BJ (cell line): ENCODE measurements around the gene SMARCAL1. TPM values are rescaled to one million over a fixed set of nuclear protein-coding genes. Genes with fewer than 3 reads are reported as not detected.

Experiments used
- CTCF ChIA-PET: fragments of 350-600 bp; formaldehyde crosslinking; extraction: SDS; loops from one replicate; lab custom pipeline; 2021; ENCODE audit warnings: antibody characterized with exemption, inconsistent platforms; lab: Yijun Ruan, JAX
- POLR2A ChIA-PET: fragments of 300-600 bp; sonication (Branson Sonifier 250); formaldehyde crosslinking; extraction: SDS; loops from one replicate; lab custom pipeline; 2021; ENCODE audit warnings: antibody characterized with exemption; lab: Charles Lee
- DNase-seq: peaks from one replicate; pipeline ENCODE4 v3.0.0-alpha.2; 2011; ENCODE audit warnings: low read depth
- H3K27me3 ChIP-seq: 2 replicates; pipeline ENCODE4 v1.6.0; 2011; ENCODE audit warnings: low read length; ENCODE audit not compliant: control insufficient read depth, insufficient read depth
- H3K36me3 ChIP-seq: 2 replicates; pipeline ENCODE4 v1.5.1; 2011; ENCODE audit warnings: low read length; ENCODE audit not compliant: control insufficient read depth, insufficient read depth
- H3K4me3 ChIP-seq: 2 replicates; pipeline ENCODE4 v1.5.1; 2011; ENCODE audit warnings: low read depth, mild to moderate bottlenecking, control low read depth, low read length
- CTCF ChIP-seq: IDR thresholded peaks from 2 replicates; pipeline ENCODE4 v1.5.1; 2011; ENCODE audit warnings: low read depth, mild to moderate bottlenecking, control low read depth, inconsistent platforms, low read length, moderate library complexity; ENCODE audit not compliant: insufficient read depth
- polyA plus RNA-seq: library from polyadenylated mRNA; depleted of rRNA; stranded (reverse); fragments of >200 nt; gene quantifications from 2 replicates; pipeline ENCODE4 v1.2.3, GENCODE V29; 2011

The SMARCAL1 gene
- polyA plus RNA-seq, 1 experiment = 41.2 TPM

- DNase-seq = no peak
- POLR2A ChIA-PET = no interaction called here
- CTCF ChIA-PET = interaction anchor here (4.7 kb wide), 1 partner anchor 12 kb away, joined by 23 read pairs; no protein-coding TSS in a partner anchor
- no peak for TF ChIP-seq CTCF
- H3K36me3 ChIP-seq = no peaks in the 10 kb centered on the region
- H3K27me3 ChIP-seq = no peaks in the 10 kb centered on the region
- no peak overlapping the region for H3K4me3 ChIP-seq
Observed at GRCh38 chr2:216392018-216392562, 20.2 kb upstream of the SMARCAL1 start.

DNA sequence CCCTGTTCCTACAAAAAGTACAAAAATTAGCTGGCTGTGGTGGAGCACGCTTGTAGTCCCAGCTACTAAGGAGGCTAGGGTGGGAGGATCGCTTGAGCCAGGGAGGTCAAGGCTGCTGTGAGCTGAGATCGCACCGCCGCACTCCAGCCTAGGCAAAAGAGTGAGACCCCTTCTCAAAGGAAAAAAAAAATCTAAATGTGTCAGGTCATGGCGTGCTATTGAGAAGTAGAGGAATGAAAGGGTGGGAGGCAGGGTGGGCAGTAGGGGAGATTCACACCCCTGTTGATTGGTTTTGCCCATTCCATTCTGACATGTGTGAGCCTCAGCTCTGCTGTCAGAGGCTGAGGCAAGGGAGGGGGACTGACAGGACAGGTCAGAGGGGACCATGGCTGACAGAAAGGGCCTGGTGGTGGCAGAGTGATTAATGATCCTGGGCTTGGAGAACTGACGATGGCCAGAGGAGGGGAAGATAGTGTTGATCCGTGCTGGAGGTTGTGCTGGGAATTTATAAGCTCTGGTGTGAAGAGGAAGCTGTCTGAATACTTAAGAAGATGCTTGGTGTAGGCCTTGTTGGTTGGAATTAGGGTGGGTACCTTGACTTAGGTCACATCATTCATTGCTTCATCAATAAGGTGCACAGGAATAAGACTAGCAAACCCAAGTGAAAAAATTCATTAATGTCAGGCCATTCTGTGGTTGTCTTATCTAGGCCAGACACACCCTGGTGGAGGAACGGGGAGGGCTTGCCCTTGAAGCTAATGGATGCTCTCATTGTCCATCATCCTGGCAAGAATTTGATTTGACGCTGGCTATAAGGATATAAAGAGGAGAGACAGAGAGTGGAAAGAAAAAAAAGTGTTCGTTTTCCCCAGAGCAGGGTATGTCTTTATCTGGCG lies 19.1 kb upstream of the SMARCAL1 start:
- ChIA-PET POLR2A (no interaction called here), CTCF (no interaction called here)
- H3K4me3 ChIP-seq = no peak overlapping the region

DNA sequence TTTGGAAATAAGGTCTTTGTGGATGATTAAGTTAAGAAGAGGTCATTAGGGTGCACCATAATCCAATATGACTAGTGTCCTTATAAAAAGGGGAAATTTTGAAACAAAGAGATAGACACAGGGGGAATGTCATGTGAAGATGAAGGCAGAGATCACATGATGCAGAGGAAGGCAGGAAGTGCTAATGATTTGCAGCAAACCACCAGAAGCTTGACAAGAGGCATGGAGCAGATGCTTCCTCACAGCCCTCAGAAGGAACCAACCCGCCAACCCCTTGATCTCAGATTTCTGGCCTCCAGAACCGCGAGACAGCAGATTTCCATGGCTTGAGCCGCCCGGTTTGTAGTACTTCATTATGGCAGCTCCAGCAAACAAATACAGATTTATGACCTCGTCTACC lies 17.4 kb upstream of the SMARCAL1 start:
- no peak overlapping the region for H3K4me3 ChIP-seq
- no peak for DNase-seq
- ChIA-PET POLR2A (no interaction called here), CTCF (no interaction called here)
- no peaks in the 10 kb centered on the region for H3K27me3 ChIP-seq
- H3K36me3 ChIP-seq = no peaks in the 10 kb centered on the region
- no peak for TF ChIP-seq CTCF

More for the DNA sequence above, 19.1 kb upstream of the SMARCAL1 start:
- no peaks in the 10 kb centered on the region for H3K27me3 ChIP-seq
- no peaks in the 10 kb centered on the region for H3K36me3 ChIP-seq
- TF ChIP-seq CTCF = no peak
- no peak for DNase-seq

GRCh38 chr2:216399621-216400020 lies 12.7 kb upstream of the SMARCAL1 start:
- no peak for DNase-seq
- ChIA-PET POLR2A (no interaction called here), CTCF (interaction anchor here (1.3 to 1.4 kb wide), 2 partner anchors 12 to 13 kb away, joined by 3 to 6 read pairs; no protein-coding TSS in a partner anchor)
- Histone ChIP-seq H3K4me3 (no peak overlapping the region), H3K27me3 (no peaks in the 10 kb centered on the region), H3K36me3 (no peaks in the 10 kb centered on the region)
- no peak for TF ChIP-seq CTCF

GRCh38 chr2:216402751-216403150 lies 9.5 kb upstream of the SMARCAL1 start:
- Histone ChIP-seq H3K36me3 (no peaks in the 10 kb centered on the region), H3K27me3 (no peaks in the 10 kb centered on the region), H3K4me3 (no peak overlapping the region)
- ChIA-PET POLR2A (no interaction called here), CTCF (interaction anchor here (0.6 to 3.6 kb wide), 9 partner anchors 12 to 294 kb away, joined by 3 to 32 read pairs (median 7); partner anchors contain the start of genes MARCHF4 and XRCC5)
- no peak for TF ChIP-seq CTCF
- no peak for DNase-seq
